Measurements from ENCODE around the gene TMC1. TPM values are rescaled to one million over a fixed set of nuclear protein-coding genes. Genes with fewer than 3 reads are reported as not detected.

Gene TMC1
- total RNA-seq, 4 donors from 2014 or later = 0.12 to 0.56 (median 0.13) TPM; not detected in 1

Other genes with a start within 250 kb of the TMC1 start
- gene ZFAND5, start 156.4 kb upstream of the TMC1 start, total RNA-seq = 100 to 1,000 TPM; 251 to 647 (median 378) TPM

Measured in omental fat pad (tissue), 4 donors.